NCI-H2196 (cell line): Measurements from ENCODE around the gene SDC4.

ENCODE experiments used
- DNase-seq: peaks from one replicate; lab custom pipeline; 2025; ENCODE audit not compliant: unreplicated experiment; lab: John Stamatoyannopoulos, UW

Gene SDC4

DNA sequence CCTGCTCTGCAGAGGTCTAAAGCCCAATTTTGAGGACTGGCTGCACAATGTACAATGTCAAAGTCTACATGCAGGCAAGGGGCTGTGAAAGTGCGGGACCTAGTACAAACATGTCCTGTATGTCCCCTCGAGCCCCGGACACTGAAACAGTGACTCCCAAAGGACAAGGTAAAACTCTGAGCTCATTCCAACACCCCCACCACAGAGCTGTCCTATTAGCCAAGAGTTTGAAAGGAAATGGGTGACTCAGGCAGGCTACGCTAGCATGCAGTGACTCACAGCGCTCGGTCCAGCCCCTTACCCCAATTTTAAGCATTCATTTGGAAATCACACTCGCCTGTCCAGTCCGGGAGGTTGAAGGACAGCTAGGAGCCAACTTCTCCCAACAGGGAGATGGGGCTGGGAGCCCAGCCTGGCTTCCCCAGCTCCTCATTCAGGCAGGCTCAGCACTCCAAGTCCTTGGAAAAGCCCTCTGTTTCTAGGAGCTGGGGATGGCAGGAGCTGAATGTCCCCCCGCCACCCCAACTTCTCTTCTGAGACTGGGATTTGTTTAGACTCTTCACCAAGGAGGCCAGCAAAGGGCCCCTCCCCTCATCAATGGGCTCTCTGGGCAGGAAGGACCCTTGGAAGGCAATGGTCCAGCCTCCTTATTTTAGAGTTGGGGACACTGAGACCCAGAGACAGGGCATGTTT is 3.9 kb downstream of the SDC4 start:
- DNase-seq, result peak; percentile 17

DNA sequence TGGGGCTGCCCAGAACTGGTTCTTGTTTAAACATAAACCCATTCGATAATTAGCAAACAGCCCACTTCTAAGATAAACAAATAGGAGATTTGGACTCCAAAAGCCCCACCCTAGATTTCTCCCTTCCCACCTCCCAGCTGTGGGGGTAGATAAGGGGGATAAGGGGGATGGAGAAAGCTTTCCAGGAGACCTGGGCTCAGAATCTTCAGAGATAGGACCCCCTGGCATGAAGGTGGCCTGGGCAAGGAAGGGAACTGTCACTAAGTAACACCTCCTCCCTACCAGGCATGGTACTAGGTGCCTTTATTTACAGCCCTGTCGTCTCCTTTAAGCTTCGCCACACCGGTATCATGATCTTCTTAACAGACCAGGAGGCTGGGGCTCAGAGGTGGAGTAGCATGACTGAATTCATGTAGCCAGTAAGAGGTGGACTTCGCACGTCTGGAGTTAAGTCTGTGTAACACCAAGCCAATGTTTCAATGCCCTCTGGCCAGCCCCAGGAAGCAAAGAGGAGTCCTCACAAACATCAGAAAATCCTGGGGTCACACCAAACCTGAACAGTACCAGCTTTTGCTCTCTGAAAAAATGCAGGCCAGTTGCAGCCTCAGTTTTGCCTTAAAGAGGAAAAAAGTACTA is 4.6 kb downstream of the SDC4 start:
- DNase-seq, result peak; percentile 67

DNA sequence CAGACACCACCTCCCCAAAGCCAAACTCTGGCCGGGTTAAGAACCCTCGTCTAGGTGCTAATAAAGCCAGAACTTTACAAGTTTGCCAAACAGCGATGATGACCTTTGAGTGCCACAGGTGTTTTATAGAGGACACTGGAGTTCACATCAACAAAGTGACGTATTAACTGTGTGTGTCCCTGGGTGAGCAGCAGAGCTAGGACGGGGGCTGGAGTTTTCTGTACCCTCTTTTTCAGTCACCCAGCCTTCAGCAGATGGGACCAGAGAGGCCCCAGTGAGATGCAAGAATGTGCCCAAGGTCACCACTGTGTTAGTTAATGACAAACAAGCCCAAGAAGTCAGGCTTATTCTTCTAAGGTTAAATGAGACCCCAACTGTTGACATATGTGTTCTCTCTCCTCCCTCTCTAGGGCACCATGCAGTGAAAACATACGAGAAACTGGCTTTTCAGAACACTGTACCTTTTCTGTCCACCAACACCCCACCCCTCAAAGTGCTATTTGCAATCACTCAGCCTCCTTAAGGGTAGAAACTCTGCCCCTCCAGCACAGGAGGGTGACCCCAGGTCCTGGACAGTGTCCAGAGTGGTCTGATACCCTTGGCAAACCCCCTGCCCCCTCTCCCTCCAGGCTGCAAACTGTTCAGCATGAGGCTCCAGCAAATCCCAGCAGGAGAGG is 5.2 kb downstream of the SDC4 start:
- DNase-seq, result no peak

DNA sequence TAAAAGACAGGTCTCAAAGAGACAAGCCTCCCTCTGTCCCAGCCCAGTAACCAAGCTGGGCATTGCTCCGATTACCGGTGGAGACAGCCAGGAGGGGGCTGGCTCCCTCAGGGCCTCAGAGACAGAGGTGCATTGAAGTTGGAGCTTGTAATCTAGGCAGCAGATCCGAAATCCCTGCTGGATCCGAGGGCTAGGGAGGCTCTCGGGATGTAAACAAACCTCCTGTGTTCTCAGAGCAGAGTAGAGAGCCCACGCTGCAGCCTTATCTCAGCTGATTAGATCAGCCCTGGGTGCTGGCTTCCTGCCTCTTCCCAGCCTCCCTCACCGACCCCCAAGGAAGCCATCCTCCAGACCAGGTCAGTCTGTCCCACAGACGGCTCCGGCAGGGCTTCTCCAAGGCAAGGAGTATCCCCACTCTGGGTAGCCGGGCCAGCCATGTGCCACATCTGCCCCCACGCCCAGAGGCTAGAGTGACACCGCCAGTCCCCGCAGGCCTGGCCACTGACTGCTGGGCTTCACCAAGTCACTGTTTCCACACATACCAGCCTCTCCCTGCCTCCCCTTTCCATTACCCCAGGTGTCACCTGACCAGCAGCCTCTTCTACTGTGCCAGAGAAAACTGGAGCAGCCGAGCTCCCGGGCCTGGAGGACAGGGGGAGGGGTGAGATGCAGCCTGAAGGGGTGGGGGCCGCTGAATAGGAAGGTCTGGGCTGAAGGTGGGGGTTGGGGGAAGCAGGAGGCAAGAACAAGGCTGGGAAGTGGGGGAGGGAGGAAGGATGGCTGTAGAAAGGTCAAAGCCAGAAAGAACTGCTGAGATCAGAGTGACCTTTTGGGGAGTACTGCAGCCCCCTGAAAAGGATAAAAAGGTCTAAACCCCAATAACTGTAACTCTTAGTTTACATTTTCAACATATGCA is 6.0 kb downstream of the SDC4 start:
- DNase-seq, result peak; percentile 83

DNA sequence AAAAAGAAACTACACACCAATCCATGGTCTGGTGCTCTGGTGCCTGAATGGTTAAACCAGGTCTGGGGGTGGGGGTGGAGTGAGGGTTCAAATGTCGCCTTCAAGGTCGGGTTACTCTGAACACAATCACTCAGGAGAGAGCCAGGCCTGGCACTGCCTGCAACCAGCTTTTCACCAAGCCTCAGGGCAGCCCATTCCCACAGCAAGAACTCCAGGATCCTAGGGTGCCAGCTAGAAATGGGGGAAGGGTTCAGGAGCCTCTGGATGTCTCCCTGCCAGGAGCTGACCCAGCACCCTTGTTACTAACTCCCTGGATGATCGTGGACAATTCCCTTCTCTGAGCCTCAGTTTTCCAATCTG is 6.7 kb downstream of the SDC4 start:
- no peak for DNase-seq

DNA sequence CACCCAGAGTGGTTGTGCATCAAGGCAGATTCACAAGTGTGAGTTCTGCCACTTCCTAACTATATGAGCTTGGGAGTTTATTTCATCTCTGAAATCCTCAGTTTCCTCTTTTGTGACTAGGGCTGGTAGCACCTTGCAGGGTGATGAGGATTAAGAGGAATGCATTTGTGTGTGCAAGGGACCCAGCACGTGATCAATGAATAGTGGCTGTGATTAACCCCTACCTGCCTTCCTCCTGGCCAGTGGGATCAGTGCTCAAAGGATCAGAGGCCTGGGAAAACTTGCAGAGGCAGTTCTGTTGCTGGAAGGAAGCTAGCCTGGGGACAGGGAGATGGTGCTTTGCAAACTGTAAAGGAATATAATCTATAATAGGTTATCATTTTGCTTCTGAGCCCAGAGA is 7.3 kb downstream of the SDC4 start:
- DNase-seq, result no peak

DNA sequence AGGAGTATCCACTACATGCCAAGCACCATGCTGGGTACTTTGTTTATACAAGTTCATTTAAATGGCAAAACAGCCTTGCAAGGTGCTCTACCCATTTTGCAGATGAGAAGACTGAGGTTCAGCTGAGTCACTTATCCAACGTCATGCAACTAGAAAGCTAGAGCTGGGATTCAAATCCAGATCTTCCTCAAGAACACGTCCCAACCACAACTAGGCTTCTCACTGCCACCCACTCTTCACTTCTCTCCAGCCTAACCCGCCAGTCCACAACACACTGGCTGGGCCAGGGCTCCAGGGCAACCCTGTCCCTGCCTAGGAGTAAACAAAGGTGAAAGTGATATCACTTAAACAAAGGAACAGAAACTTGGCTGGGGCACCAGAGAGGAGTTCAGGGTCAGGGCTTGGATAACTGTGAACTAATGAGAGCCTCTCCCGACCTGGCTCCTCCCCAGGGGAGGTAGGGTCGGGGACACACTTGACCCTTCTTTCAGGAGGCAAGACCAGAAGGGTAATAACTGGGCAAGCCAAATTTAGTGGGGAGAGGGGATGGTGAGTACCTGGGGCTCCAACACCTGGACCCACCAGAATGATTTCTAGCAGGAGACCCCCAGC is 7.9 kb downstream of the SDC4 start:
- peak; percentile 88 for DNase-seq

DNA sequence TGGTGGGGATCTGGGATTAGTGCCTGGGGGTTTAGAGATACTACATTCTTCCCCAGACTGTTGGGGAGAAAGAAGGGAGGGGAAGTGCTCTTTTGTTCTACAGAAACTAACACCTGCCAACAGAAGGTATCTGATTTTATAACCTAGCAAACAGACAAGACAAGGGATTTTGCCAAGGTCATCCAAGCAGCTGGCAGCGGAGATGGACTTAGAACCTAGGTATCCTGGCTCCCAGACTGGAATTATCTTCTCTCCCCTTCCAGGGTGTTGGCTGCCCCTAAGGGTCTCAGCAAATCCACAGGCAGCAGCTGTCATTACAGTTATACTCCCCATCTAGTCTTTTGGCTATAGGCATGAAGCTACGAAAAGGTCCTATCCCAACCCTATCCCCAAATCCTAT is 8.4 kb downstream of the SDC4 start:
- DNase-seq, result peak; percentile 59

DNA sequence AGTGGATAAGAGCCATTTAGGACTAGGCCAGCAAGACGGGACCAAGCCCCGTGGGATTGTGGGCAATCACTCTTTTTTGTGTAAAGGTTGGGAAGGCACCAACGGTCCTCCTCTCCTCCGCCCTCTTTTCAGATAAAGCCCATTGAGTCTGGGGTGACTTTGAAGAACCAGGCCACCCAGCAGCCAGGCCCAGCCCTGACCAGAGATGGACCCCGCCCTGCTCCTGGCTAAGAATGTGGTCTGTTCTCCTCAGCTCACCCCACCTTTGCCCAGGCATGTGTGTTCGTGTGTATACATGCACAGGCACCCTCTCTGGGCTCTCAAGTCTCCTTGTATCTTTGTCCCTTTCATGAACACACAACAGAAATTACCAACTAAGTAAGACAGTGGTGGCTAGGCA is 9.1 kb downstream of the SDC4 start:
- DNase-seq, result no peak

DNA sequence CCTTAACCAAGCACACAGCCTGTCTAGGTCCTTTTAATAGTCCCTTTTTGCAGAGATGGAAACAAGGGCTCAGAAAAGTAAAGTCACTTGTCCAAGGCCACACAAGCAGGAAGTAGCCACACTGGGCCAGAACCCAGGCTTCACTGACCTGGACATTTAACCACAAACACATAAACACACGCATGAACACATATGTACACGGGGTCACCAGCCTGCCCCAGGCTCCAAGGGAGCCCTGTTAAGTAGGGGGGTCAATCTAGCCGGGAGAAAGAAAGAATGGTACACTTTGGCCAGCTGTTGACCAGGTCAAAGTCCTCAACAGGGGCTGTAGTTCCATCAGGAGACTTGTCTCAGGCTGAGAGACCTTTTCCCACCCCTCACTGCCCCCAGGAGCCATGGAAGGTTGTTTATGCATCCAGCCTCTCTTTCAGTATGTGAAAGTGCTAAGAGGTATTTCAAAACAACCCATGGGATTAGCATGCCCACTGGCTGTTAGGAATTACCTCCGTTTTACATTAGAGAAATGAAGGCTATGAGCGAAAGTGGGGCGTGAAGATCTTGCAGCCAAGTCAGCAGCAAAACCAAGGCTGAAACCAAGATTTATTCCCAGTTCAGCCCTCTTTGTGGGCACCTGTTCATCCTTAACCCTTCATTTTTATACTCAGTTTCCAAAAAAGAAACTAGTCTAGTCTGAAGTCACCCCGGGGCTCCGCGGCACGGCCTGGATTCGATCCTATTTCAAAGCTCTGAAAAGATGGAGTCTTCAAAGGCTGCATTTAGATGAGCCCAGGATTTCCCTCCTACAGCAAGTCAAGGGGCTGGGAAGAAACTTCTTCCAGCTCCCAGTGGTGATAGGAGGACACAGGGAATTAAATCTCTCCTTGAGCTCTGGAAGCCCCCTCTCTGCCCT is 9.8 kb downstream of the SDC4 start:
- DNase-seq, result no peak

DNA sequence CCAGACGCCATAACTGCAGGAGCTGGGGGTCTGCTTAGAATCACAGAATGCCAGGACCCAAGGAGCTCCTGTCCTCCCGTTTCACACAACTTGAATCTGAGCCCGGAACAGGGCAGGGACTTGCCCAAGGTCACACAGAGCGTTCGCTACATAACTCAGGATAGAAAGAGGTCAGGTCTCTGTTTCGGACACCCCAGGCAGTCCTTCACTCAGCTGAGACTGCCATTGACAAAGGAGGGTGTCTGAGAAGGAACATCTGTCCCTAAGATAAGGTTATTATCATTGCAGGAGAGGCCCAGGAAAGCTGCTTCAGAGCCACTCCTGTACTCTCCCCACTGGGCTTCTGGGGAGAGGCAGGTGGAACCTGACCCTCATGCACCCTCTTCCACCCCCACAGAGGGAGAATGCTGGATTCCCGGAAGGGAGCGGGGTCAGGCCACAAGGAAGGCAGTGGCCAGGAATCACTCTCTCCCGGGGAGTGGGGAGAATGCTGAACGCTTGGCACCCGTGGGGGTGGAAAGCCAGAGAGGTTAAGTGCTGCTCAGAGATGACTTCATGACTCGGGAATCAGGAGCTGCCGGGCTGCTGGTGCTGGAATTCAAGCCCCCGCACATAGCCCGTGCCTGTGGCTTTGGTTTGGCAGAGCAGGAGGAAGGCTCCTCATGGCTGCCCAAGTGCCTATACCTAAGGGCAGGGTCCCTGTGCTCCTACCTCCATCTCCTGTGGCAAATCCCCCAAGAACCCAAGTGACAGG is 10.7 kb downstream of the SDC4 start:
- no peak for DNase-seq

DNA sequence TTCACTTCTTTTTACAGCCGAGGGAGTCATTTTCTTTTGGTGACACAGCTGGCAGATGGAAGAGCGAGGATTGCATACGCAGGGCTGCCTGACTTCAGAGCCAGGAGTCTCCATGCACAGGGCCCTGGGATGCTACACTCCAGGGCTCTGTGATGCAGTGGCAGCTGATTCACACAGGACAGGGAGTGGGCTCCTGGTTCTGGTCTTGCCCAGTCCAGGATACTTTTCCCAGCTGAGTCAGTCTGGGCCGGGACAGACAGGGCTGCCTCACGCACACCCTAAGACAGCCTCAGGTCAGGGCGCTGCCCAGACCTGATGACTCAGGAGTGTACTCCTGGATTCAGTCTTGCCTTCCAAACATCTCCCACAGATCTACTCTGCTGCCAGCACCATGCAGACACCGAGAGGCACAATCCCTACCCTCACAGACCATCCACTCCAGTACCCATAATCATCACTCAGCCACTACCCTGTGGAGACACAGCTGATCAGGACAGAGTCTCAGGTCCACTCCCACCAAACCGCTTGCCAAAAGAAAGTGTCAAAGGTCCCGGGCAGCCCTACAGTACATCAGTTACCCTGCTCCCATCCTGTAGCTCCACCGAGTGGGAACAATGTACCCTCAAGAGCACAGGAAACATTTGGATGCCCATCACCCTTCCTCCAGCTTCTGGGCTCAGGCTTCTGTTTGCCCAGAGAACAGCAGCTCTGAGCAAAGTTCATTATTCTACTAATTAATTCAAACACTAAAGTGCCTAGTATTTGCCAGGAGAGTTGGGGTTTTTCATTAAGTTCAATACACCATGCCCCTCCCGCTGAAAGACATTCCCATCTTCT is 11.5 kb downstream of the SDC4 start:
- DNase-seq, result no peak

DNA sequence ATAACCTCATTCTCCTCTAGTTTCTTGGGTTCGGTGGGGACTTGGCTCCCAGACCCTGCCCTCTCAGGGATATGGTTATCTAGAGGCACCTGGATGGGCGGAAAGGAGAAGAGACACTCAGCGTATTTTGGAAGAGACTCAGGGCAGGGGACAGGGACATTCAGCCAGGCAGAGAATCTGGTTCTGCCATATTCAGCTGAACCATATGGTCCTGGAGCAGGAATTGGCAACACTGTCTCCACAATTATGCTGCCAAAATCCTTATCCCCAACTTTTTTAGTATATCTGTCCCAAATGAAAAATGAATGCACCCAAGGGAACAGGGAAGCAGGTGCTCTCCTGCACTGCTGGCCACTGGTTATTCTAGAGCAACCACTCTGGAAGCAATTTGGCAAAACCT is 17.7 kb downstream of the SDC4 start:
- no peak for DNase-seq

DNA sequence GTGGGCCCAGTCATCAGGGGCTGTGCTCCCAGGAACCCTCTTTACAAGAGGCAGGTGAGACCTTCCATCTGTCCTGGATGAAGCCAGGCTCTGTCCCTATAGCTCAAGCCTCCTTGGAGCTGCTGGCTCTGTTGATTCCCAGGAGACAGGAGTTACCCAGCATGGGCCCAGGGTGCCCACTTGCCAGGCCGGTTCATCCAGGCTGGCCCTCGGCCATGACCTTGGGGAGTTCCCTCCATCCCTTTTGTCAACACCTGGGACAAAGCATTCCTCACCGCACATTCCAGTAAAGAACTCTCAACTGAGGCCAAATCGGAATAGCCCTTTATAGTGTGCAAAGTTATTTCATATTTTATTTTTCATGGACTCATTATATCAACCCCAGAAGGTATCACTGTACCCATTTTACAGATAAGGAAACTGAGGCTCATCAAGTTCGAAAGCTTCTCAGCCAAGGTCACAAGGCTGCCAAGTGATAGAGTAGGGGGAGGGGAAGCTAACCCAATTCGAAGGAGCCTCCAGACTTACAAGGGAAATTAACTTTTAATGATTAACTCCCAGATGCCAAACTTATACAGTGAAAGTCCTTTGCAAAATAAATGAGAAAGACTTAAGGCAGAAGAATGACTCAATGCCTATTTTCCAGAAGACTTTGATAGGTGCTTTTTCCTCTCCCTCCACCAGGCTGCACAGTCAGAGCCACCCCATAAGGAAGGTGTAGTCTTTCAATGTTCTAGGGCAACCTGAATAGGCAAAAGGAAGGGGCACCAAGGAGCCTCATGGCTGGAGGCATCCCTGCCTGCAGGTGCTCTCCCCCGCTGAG is 18.5 kb downstream of the SDC4 start:
- DNase-seq, result no peak

DNA sequence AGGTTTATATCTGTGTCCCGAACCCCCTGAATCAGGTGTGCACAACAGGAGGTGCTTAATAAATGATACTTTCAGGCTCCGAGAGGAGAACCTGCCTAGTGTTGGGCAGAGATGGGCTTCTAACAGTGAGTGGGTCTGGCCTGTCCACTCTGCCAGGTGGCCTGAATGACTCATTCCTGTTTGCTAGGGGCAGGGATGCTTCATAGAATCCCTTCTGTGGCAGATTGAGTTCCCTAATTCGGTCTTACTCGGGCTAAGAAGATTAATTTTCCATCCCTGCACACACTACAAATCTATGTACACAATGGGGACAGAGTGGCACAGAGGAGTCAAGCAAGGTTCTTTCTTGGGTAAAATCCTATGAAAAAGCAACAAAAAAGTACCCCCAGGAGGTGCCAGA is 19.8 kb downstream of the SDC4 start:
- no peak for DNase-seq

DNA sequence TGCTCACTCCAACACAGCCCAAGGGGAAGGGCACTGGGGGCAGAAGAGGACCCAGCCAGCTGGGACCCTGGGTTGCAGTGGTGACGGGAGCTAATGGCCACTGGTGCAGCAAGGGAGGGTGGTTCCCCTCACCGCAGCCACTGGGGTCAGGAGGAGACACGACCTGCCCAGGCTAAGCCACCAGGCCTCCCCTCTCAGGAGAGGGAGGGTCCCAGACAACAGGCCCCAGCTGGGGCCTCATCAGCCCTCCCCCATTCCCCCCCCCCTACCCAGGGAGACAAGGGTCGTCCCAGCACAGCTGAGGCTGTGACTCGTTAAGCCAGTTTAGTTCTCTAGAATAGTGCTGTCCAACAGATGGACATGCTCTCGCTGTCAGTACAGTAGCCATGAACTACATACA is 22.9 kb downstream of the SDC4 start:
- DNase-seq, result no peak

DNA sequence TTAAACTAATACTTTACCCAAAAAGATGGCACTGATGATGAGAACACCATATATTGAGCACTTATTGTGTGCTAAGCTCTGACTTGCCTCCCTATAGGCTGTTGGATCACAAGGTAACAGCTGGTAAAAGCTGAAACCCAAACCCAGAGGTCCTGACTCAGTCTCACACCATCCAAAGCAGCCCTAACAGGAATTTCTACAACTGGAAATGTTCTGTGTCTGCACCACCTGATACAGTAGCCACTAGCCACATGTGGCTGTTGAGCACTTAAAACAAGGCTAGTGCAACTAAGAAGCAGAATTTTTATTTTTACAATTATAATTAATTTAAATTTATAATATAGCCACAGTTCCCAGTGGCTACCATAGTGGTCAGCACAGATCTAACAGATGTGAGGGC is 24.5 kb downstream of the SDC4 start:
- DNase-seq, result no peak

DNA sequence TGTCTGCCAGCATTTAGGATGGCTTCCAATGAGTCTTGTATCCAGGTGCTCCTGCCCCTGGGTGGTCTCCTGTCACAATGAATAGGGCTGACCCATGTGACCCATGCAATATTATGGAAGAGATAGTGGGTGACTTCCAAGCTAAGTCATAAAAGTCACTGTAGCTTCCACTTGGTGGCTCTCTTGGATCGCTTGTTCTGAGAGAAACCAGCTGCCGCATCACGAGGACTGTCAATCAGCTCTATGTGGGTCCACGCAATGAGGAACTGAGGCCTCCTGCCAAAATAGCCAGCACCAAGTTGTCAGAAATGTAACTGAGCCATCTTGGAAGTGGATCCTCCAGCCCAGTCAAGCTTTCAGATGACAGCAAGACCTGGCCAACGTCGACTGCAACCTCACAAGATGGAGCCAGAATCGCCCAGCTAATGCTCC is 25.3 kb downstream of the SDC4 start:
- peak; percentile 51 for DNase-seq
